T-helper 2 cell treated with Interferon-gamma antibody and Interleukin-4, amounts not matched to agents 5 μg/mL and 100 μg/mL, for 36 hours (primary cell): ENCODE data around the gene EPB41L3.
"Not testable (repeated sequence)": the region's sequence is repeated elsewhere in the genome, so short reads cannot be mapped to it uniquely, and the experiment has no call there.

Source experiments
- DNase-seq: peaks from one replicate; pipeline ENCODE4 v3.0.0; 2021; ENCODE audit warnings: low spot score
- H3K27ac Mint-ChIP-seq: one replicate; pipeline ENCODE4 v1.8.0; 2021; ENCODE audit warnings: mild to moderate bottlenecking, mixed read lengths
- H3K27me3 Mint-ChIP-seq: one replicate; pipeline ENCODE4 v1.8.0; 2021; ENCODE audit warnings: low read depth, mixed read lengths
- H3K36me3 Mint-ChIP-seq: one replicate; pipeline ENCODE4 v1.8.0; 2021; ENCODE audit warnings: low read depth, mixed read lengths
- H3K4me1 Mint-ChIP-seq: one replicate; pipeline ENCODE4 v1.8.0; 2021; ENCODE audit warnings: low read depth, mixed read lengths
- H3K4me3 Mint-ChIP-seq: one replicate; pipeline ENCODE4 v1.8.0; 2022; ENCODE audit warnings: mild to moderate bottlenecking, moderate library complexity, mixed read lengths
- H3K9me3 Mint-ChIP-seq: one replicate; pipeline ENCODE4 v1.8.0; 2021; ENCODE audit warnings: mixed read lengths

EPB41L3 gene

DNA sequence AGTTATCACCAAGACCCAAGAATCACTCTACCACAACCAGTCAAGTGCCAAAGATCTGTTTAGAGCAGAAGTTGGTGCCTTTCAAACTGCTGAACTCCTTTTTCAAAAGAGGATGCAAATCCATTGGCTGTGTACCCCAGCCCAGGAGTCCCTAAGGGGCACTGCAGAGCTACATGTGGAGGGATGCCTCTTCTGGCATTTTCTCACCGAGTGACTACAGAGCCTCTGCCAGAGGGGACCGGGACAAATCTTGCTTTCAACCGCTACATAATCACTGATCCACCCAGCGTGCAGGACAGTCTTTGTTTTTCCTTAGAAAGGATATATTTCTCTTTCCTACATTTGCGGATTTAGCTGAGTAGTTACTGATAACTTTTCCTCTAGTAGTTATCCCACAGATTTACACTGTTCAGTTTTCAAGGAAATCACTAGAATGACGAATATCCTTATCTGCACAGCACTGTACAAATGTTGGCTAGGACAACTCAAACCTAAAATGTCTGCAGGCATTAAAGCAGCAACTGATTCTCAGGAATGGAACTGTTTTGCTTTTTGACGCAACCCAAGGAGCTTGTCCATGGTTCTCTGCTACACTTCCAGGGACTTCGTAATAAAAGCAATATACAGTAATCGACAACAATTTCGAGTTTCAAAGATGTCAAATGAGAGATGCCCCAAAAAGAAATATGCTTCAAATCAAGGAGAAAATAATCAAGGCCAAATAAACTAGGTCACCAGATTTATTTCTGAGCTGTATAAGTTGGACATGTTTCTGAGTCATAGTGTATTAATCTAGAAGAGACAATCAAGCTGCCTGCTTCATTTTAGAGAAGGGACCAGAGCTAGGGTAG lies 24.1 kb downstream of the EPB41L3 start:
- H3K4me1 Mint-ChIP-seq: peaks cover 2% of the 10 kb centered on the region
- H3K27me3 Mint-ChIP-seq: peaks cover 5% of the 10 kb centered on the region
- H3K9me3 Mint-ChIP-seq: no peaks in the 10 kb centered on the region
- H3K36me3 Mint-ChIP-seq: no peaks in the 10 kb centered on the region
- no peak overlapping the region for H3K27ac Mint-ChIP-seq
- no peak for DNase-seq
- H3K4me3 Mint-ChIP-seq: no peak overlapping the region

GRCh38 chr18:5518899-5519371 lies 24.9 kb downstream of the EPB41L3 start:
- Mint-ChIP-seq H3K36me3 (no peaks in the 10 kb centered on the region), H3K4me1 (peaks cover 2% of the 10 kb centered on the region), H3K9me3 (no peaks in the 10 kb centered on the region), H3K4me3 (no peak overlapping the region), H3K27ac (no peak overlapping the region), H3K27me3 (peaks cover 5% of the 10 kb centered on the region)
- no peak for DNase-seq

- H3K36me3 Mint-ChIP-seq: no peaks in the 10 kb centered on the region
- H3K27ac Mint-ChIP-seq: no peak overlapping the region
- no peaks in the 10 kb centered on the region for H3K9me3 Mint-ChIP-seq
- peaks cover 2% of the 10 kb centered on the region for H3K4me1 Mint-ChIP-seq
- H3K4me3 Mint-ChIP-seq: no peak overlapping the region
- no peak for DNase-seq
- H3K27me3 Mint-ChIP-seq: peaks cover 5% of the 10 kb centered on the region
Observed at GRCh38 chr18:5518179-5518770, 25.5 kb downstream of the EPB41L3 start.

GRCh38 chr18:5516841-5517240 lies 27.0 kb downstream of the EPB41L3 start:
- no peak for DNase-seq
- H3K4me1 Mint-ChIP-seq: peaks cover 2% of the 10 kb centered on the region

DNA sequence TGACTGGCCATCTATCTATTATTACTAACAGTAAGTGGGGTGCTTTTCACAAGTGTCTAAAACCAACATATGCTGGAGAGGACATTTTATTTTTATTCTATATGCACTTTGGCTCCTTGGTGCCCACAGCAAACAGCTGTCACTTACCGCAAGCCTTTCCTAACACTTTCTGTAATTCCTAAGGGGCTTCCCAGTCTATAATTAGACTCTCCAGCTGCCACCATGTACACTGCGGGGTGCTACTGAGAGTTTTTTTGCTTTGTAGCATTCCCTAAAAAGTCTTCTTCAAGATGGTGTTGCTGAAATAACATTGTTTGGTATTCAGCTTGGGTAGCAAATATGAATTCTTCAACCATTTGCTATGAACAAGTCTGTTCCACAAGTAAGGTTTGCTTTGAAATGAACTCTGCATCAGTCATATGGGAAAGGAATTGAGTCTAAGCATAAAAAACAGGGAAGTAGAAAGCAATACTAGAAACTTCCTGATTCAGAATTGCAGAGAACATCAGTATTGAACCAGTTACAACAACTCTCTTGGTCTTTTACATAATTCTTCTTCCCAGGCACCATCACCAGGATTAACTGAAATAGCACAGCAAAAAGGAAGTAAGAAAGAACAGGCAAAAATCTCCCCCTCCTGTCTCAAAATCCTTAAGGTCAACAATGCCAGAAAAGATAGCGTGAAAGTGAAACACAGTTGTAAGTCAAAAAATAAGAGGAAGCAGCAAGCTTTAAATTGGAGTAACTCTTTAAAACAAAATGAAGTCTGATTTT lies 28.6 kb downstream of the EPB41L3 start:
- no peak overlapping the region for H3K4me3 Mint-ChIP-seq
- no peak for DNase-seq
- no peaks in the 10 kb centered on the region for H3K9me3 Mint-ChIP-seq
- peaks cover 2% of the 10 kb centered on the region for H3K4me1 Mint-ChIP-seq
- H3K27me3 Mint-ChIP-seq: peaks cover 5% of the 10 kb centered on the region
- H3K27ac Mint-ChIP-seq: no peak overlapping the region
- H3K36me3 Mint-ChIP-seq: no peaks in the 10 kb centered on the region

More at GRCh38 chr18:5516841-5517240, 27.0 kb downstream of the EPB41L3 start:
- H3K9me3 Mint-ChIP-seq: no peaks in the 10 kb centered on the region
- H3K27ac Mint-ChIP-seq: no peak overlapping the region
- no peaks in the 10 kb centered on the region for H3K36me3 Mint-ChIP-seq
- H3K4me3 Mint-ChIP-seq: no peak overlapping the region
- H3K27me3 Mint-ChIP-seq: peaks cover 5% of the 10 kb centered on the region

DNA sequence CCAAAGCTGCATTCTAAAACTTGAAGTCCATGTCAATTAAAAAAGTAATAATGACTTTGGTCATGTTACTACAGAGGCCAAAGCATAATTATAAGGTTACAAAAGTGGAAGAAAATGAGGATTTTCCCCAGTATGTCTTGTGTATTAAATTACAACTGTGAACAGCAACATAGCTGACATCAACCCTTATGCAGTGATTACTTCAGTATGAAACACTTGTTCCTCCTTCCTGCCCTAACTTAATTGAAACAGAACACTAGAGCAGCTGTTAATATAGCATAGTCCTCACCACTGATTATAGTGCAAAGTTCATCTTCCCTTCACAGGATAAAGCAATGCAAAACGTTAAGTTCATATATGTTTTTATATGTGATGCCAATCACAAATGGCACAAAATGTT lies 29.9 kb downstream of the EPB41L3 start:
- Mint-ChIP-seq H3K36me3 (no peaks in the 10 kb centered on the region), H3K27ac (no peak overlapping the region), H3K27me3 (peaks cover 5% of the 10 kb centered on the region), H3K4me3 (no peak overlapping the region), H3K9me3 (no peaks in the 10 kb centered on the region), H3K4me1 (peaks cover 2% of the 10 kb centered on the region)
- no peak for DNase-seq

- Mint-ChIP-seq H3K9me3 (no peaks in the 10 kb centered on the region), H3K27me3 (peaks cover 5% of the 10 kb centered on the region), H3K36me3 (no peaks in the 10 kb centered on the region), H3K27ac (no peak overlapping the region), H3K4me1 (peaks cover 2% of the 10 kb centered on the region), H3K4me3 (no peak overlapping the region)
- no peak for DNase-seq
Observed at GRCh38 chr18:5512176-5512575, 31.6 kb downstream of the EPB41L3 start.

GRCh38 chr18:5511541-5511940 lies 32.3 kb downstream of the EPB41L3 start:
- not testable (repeated sequence) for H3K4me3 Mint-ChIP-seq, H3K27me3 Mint-ChIP-seq, H3K4me1 Mint-ChIP-seq, H3K27ac Mint-ChIP-seq, H3K36me3 Mint-ChIP-seq, DNase-seq, H3K9me3 Mint-ChIP-seq

DNA sequence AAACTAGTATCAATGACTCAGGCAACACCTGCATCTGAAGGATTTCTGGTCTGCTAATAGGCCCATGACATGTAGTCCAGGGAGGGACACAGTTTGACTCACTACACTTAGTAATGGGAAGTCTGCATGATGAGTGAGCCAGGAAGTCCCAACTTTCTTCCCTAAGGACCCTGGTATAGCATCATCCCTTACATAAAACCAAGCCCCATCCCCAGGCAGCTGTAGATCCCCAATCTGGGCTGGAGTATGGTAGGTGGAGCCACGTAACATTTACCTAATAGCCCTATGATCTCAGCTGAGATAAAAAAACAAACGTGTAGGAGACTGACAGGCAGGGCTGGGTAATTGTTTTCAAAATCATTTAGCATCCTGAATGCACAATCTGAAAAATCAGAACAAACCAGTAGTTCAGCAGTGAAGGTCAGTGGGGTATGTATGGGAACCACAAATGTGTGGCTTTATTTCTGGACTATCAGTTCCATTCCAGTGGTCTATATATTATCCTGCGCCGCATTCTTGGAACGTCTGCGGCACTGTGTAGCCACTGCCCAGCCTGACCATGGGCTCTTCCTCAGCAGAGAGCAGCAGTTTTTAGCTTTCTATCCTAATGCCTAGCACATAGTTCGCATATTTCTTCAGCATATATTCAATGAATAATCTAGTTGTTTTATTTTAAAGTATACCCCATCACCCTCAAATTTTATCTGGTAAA lies 33.5 kb downstream of the EPB41L3 start:
- no peaks in the 10 kb centered on the region for H3K4me1 Mint-ChIP-seq
- peaks cover 2% of the 10 kb centered on the region for H3K27me3 Mint-ChIP-seq
- H3K9me3 Mint-ChIP-seq: no peaks in the 10 kb centered on the region
- no peaks in the 10 kb centered on the region for H3K36me3 Mint-ChIP-seq
- no peak overlapping the region for H3K4me3 Mint-ChIP-seq
- DNase-seq: no peak
- no peak overlapping the region for H3K27ac Mint-ChIP-seq

GRCh38 chr18:5508821-5509220 lies 35.0 kb downstream of the EPB41L3 start:
- no peaks in the 10 kb centered on the region for H3K4me1 Mint-ChIP-seq
- no peaks in the 10 kb centered on the region for H3K27me3 Mint-ChIP-seq
- no peaks in the 10 kb centered on the region for H3K9me3 Mint-ChIP-seq
- H3K27ac Mint-ChIP-seq: no peak overlapping the region
- no peak for DNase-seq
- no peaks in the 10 kb centered on the region for H3K36me3 Mint-ChIP-seq
- no peak overlapping the region for H3K4me3 Mint-ChIP-seq

- Mint-ChIP-seq H3K9me3 (no peaks in the 10 kb centered on the region), H3K4me3 (no peak overlapping the region), H3K4me1 (no peaks in the 10 kb centered on the region), H3K27ac (no peak overlapping the region), H3K36me3 (no peaks in the 10 kb centered on the region), H3K27me3 (no peaks in the 10 kb centered on the region)
- no peak for DNase-seq
Observed at GRCh38 chr18:5507756-5508155, 36.0 kb downstream of the EPB41L3 start.

DNA sequence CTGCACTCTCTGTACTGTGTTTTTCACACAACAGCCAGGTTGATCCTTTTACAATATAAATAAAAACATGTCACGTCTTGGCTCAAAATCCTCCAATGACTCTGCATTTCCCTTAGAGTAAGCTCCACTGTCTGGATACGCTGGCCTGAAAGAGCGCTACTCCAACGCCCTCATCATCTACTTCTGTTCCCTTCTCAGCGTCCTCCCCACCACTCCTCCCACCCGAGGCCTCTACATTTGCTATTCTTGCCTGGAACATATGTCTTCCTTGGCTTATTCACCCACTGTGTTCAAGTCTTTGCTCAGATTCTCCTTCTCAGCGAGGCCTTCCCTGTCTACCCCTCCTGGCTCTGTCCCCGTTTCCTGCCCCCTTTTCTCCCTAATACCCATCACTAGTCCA lies 37.6 kb downstream of the EPB41L3 start:
- Mint-ChIP-seq H3K9me3 (no peaks in the 10 kb centered on the region), H3K36me3 (no peaks in the 10 kb centered on the region), H3K4me3 (no peak overlapping the region), H3K4me1 (no peaks in the 10 kb centered on the region), H3K27ac (no peak overlapping the region), H3K27me3 (no peaks in the 10 kb centered on the region)
- DNase-seq: no peak

- DNase-seq: no peak
- H3K9me3 Mint-ChIP-seq: no peaks in the 10 kb centered on the region
- H3K27me3 Mint-ChIP-seq: no peaks in the 10 kb centered on the region
- H3K4me1 Mint-ChIP-seq: no peaks in the 10 kb centered on the region
- no peak overlapping the region for H3K27ac Mint-ChIP-seq
- H3K4me3 Mint-ChIP-seq: no peak overlapping the region
- no peaks in the 10 kb centered on the region for H3K36me3 Mint-ChIP-seq
Observed at GRCh38 chr18:5503740-5504139, 40.1 kb downstream of the EPB41L3 start.
